ENCODE results near the gene SCYGR5.

Gene SCYGR5

GRCh38 chr2:227674485-227674884 is 7.9 kb downstream of the SCYGR5 start:
- DNase-seq, result no peak

DNA sequence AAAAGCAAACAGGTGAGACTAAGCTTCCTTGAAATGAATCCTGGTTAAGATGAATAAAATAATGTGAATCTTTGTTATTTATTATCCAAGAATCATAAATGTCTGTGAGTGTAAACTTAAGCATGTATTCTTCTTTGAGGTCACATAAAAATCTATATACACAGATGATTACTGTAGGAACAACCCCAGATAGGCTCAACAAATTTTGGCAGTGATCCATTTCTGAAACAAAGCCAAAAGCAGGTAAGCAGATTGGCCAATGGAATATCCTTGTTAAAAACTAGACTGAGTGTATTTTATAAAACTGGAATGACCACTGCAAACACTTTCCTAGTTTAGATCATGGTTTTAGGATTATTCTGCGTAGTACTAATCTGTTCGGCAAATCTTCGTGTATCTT is 11.3 kb downstream of the SCYGR5 start:
- no peak for DNase-seq

GRCh38 chr2:227684258-227684657 is 17.7 kb downstream of the SCYGR5 start:
- DNase-seq, result no peak

DNA sequence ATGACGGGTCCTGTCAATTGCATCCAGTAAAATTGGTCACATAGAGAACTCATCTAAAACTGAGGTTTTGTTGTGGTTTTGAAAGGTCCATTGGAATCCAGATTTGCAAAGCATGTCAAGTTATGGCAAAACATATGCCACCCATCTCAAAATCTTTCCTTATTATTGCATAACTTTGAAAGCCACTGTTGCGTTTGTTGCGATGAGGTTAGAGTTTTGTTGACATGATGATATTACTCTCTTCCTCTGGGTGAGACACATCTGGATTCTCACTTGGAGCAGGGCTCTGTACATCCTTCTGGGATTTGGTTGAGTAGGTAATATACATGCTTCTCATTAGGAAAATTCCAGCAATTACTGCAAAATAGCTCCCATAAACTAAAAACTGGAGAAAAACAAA is 20.6 kb downstream of the SCYGR5 start:
- no peak for DNase-seq

GRCh38 chr2:227696990-227697679 is 30.5 kb downstream of the SCYGR5 start:
- DNase-seq, result peak; percentile 33

- DNase-seq, result no peak
These were observed 35.0 kb downstream of the SCYGR5 start for GRCh38 chr2:227701556-227701955.

DNA sequence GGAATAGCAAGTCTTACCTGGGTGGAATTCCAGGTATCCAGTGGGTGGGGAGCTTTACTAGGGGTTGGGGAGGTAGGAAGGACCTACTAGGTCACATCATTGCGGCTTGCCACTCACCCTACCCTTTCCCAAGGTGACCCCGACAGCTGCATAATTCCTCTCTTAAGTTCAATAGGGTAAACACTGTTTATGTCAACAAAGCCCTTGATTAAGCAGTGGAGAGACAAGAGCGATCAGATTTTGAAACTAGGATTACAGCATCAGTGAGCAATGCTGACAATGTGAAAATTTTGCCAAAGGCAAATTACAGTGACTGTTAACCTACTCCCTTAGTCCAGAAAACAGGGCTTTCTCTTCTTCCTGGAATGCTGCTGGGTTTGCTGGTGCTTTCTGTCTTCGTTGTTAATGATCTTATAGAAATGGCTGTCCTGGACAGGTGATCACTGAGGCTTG is 36.7 kb downstream of the SCYGR5 start:
- peak; percentile 87 for DNase-seq

DNA sequence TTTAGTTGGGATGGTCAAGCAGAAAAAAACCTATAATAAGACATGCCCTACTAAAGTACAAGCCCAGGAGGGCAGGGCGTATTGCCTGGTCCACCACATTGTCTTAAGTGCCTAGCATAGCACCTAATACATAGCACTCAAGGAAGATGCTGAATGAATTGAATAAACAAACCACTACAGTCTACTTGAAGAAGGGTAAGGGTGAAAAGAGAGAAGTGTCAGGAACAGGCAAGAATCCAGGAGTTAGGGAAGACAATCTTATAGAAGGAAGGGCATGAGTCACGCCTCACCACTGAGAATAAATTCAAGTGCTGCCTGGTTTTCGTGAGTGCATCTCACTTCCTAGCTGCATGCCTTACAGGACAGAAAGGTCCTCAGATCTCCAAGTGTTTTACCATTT is 37.4 kb downstream of the SCYGR5 start:
- DNase-seq, result peak; percentile 80

DNA sequence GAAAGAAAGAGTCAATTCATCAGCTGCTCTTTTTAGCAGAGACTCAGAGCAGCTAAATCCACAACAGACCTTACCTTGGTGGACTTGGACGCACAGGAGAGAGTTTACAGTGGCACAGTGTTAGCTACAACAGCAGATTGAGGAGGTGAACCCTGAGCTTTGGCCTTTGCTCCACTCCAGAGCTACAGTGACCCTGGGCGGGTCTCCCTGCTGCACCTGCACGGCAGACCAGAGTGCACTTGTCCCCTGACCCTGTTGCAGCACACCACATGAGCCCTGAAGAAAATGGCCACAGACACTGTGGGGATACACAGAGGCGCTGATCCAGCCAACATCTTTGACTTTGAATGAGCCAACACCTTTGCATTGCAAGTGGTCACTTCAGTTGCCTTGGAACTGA is 40.3 kb downstream of the SCYGR5 start:
- no peak for DNase-seq

DNA sequence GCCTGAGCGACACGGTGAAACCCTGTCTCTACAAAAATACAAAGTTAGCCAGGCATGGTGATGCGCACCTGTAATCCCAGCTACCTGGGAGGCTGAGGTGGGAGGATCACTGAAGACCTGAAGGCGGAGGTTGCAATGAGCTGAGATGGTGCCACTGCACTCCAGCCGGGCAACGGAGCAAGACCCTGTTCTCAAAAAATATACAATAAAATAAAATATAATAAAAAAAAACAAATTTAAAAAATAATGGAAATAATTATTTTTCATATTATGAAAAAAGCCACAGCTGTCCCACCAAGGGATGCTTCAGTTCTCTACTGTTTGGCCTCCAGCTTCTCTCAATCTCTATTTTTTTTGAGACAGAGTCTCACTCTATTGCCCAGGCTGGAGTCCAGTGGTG is 40.8 kb downstream of the SCYGR5 start:
- DNase-seq, result no peak

GRCh38 chr2:227710986-227711385 is 44.4 kb downstream of the SCYGR5 start:
- DNase-seq, result no peak

DNA sequence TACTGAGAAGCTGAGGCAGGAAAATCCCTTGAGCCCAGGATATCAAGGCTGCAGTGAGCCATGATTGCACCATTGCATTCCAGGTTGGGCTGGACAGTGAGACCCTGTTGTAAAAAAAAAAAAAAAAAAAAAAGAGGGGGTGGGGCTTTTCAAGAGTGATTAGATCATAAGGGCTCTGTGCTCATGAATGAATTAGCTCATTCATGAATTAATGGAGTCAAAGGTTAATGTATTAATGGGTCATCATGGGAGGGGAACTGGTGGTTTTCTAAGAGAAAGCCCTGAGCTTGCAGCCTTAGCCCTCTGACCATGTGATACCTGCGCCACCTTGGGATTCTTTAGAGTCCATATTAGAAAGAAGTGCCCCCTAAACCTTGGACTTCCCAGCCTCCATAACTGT is 46.7 kb downstream of the SCYGR5 start:
- no peak for DNase-seq

DNA sequence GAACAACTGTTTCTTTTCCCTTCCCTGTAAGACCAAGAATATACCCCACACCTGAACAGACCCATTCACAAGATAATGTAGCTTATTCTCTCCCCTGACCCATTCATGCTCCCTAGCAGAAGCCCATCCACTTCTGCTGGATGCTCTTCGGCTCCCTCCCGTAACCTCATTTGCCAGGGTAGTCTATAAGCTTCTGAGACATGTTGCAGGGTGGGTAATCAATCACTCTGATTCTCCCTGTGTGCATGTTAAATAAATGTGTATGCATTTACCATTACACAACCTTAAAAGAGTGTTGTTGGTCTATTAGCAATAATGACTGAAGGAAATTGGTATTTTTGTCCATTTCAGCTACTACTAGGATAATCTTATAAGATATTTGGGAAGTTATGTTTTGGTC is 49.9 kb downstream of the SCYGR5 start:
- DNase-seq, result no peak

Data from EL (cell line).